Heart left ventricle (tissue), 13 donors: ENCODE measurements around the gene AGXT.

Experiments used
- CTCF ChIP-seq, 12 donors: fragments of 200-600 bp; sonication (generic) in 4 of 12; IDR thresholded peaks; one replicate each; pipeline versions ENCODE4 v1.5.0 to v1.8.0; 2018 to 2022; ENCODE audit warnings: antibody characterized with exemption in 12 of 12, mild to moderate bottlenecking in 5 of 12
- POLR2A ChIP-seq, 2 donors: fragments of 450-650 bp; IDR thresholded peaks; one replicate each; pipeline ENCODE4 v1.6.1; 2017; ENCODE audit warnings: antibody characterized with exemption in 2 of 2, mild to moderate bottlenecking in 2 of 2, moderate library complexity in 2 of 2
- donor health status: ischemic (EF 13 %, LVEDD 7.1; RV severe dilation, severe dysfunction).
- donor health status: DM: no; HTN: yes; CAD: no.
- donor health status: DM: no; HTN: no; CAD: no.
- donor health status: ischemic (EF 25% LVEDD 6.9; RV normal size, moderate dysfunction).
- donor health status: ischemic (EF 25% LVEDD 5.7; RV mildly dilated, moderate dysfunction).
- donor health status: ischemic (EF 35%, LVEDD 5.7; RV mildly dilated, moderate dysfunction).
- donor health status: nonischemic (EF 11% LVEDD 7.7; RV severe dilation, severe dysfunction).
- donor health status: DM: yes; HTN: yes; CAD: no.
- donor health status: PGD.
- donor health status: ischemic (EF 29% LVEDD 5.4; RV normal size, mild dysfunction).
- donor health status: nonischemic (EF 23%, LVEDD 6.1; RV moderate dilation, normal function).

GRCh38 chr2:240856151-240856980, 12.3 kb upstream of the AGXT start:
- TF ChIP-seq CTCF (IDR thresholded peaks at IDR 0.05), result peak in 2 of 12 donors; percentile 16 to 27
- no peak for TF ChIP-seq POLR2A (IDR thresholded peaks at IDR 0.05)
